ENCODE data around the gene SPTBN4.
A peak's percentile ranks its signal among the peaks of the same experiment; 100 is the strongest.

DNA sequence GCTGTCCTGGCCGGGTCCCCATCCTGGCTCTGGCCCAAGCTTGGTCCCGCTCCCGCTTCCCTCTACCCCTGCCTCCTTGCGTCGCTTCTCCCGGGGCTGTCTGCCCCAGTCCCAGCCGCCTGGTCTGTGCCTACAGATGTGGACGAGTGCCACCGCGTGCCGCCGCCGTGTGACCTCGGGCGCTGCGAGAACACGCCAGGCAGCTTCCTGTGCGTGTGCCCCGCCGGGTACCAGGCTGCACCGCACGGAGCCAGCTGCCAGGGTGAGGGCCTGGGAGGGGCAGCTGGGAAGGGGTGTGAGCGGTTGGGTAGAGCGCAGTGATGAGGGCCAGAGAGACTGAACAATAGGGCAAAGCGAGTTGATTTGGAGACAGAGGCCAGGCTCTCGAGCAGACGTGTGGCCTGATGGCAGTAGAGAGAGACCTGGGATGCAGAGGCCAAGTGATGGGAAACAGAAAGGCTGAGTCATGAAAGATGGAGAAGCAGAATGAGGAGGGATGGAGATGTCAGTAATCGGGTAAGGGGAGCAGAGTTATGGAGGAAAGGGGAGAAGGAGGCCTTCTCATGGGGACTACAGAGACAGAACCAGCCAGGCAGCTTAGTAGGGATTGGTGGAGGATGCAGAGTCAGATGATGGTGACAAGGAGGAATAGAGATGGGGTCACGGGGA, 143.7 kb downstream of the SPTBN4 start:
- TF ChIP-seq SP2 (tag by site-specific recombination; IDR thresholded peaks at IDR 0.05) = 0 out of 2 replicates have a peak, but pooled peaks have one; percentile 6
- no peak for TF ChIP-seq CTCF (tag by site-specific recombination; IDR thresholded peaks at IDR 0.05)
- TF ChIP-seq ZNF274 (IDR thresholded peaks at IDR 0.05; ENCODE audit: low read length) = no peak
- TF ChIP-seq ZNF274 (tag by site-specific recombination; IDR thresholded peaks at IDR 0.05; ENCODE audit: borderline replicate concordance) = no peak
- TF ChIP-seq, protein P1, sequence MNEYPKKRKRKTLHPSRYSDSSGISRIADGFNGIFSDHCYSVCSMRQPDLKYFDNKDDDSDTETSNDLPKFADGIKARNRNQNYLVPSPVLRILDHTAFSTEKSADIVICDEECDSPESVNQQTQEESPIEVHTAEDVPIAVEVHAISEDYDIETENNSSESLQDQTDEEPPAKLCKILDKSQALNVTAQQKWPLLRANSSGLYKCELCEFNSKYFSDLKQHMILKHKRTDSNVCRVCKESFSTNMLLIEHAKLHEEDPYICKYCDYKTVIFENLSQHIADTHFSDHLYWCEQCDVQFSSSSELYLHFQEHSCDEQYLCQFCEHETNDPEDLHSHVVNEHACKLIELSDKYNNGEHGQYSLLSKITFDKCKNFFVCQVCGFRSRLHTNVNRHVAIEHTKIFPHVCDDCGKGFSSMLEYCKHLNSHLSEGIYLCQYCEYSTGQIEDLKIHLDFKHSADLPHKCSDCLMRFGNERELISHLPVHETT (tag by site-specific recombination; IDR thresholded peaks at IDR 0.05) = no peak
- no peak for TF ChIP-seq ZNF792 (tag by site-specific recombination; IDR thresholded peaks at IDR 0.05)
- TF ChIP-seq ZNF24 (tag by site-specific recombination; IDR thresholded peaks at IDR 0.05) = no peak
- no peak for TF ChIP-seq ZNF629 (tag by site-specific recombination; IDR thresholded peaks at IDR 0.05)
- no peak for TF ChIP-seq GLIS2 (tag by site-specific recombination; IDR thresholded peaks at IDR 0.05)

Data from HEK293 (cell line).